ENCODE results near the gene KIF18B. TPM values are rescaled to one million over a fixed set of nuclear protein-coding genes. Genes with fewer than 3 reads are reported as not detected.

The KIF18B gene
- total RNA-seq, 1 experiment from 2014 or later = 54.3 TPM

GRCh38 chr17:44940768-44941167 is 6.8 kb downstream of the KIF18B start:
- Histone ChIP-seq H3K36me3 (ENCODE audit: insufficient read depth, low read length, poor library complexity, severe bottlenecking) (peaks cover 21% of the 10 kb centered on the region), H3K9me3 (ENCODE audit: low read depth, low read length, poor library complexity, severe bottlenecking) (no peaks in the 10 kb centered on the region), H3K27ac (ENCODE audit: low read depth, low read length, poor library complexity, severe bottlenecking) (no peak overlapping the region), H3K4me1 (ENCODE audit: insufficient read depth, low read length, poor library complexity, severe bottlenecking) (no peaks in the 10 kb centered on the region), H3K4me3 (ENCODE audit: low read depth, low read length, poor library complexity, severe bottlenecking) (no peak overlapping the region), H3K27me3 (replicated peaks; ENCODE audit: insufficient read depth, low read depth, low read length, poor library complexity) (no peaks in the 10 kb centered on the region)
- TF ChIP-seq EZH2 (IDR thresholded peaks at IDR 0.05; ENCODE audit: borderline replicate concordance, low read depth, low read length, poor library complexity, severe bottlenecking) (no peak), CTCF (conservative IDR thresholded peaks at IDR 0.05; ENCODE audit: low read depth, low read length) (no peak)
- intact Hi-C loops (cut with micrococcal nuclease; ENCODE audit: unreplicated experiment) = no loop called here
- POLR2A ChIA-PET (ENCODE audit: low non-redundant PET) = interaction anchor here (0.6 kb wide), 1 partner anchor 11 kb away, joined by 3 read pairs; no protein-coding TSS in a partner anchor
- no TSS peak for BruUV-seq (replicated peaks)
- no peak for DNase-seq (ENCODE audit: low spot score)
- CTCF ChIA-PET = no interaction called here

GRCh38 chr17:44940317-44940716 is 7.3 kb downstream of the KIF18B start:
- no peak overlapping the region for H3K4me3 ChIP-seq (ENCODE audit: low read depth, low read length, poor library complexity, severe bottlenecking)
- no peaks in the 10 kb centered on the region for H3K27me3 ChIP-seq (replicated peaks; ENCODE audit: insufficient read depth, low read depth, low read length, poor library complexity)
- no peak for DNase-seq (ENCODE audit: low spot score)
- CTCF ChIA-PET = no interaction called here
- no peaks in the 10 kb centered on the region for H3K9me3 ChIP-seq (ENCODE audit: low read depth, low read length, poor library complexity, severe bottlenecking)
- H3K27ac ChIP-seq (ENCODE audit: low read depth, low read length, poor library complexity, severe bottlenecking) = no peak overlapping the region
- H3K36me3 ChIP-seq (ENCODE audit: insufficient read depth, low read length, poor library complexity, severe bottlenecking) = peaks cover 21% of the 10 kb centered on the region
- no TSS peak for BruUV-seq (replicated peaks)
- POLR2A ChIA-PET (ENCODE audit: low non-redundant PET) = interaction anchor here (0.6 kb wide), 1 partner anchor 11 kb away, joined by 3 read pairs; no protein-coding TSS in a partner anchor
- no peaks in the 10 kb centered on the region for H3K4me1 ChIP-seq (ENCODE audit: insufficient read depth, low read length, poor library complexity, severe bottlenecking)
- TF ChIP-seq EZH2 (IDR thresholded peaks at IDR 0.05; ENCODE audit: borderline replicate concordance, low read depth, low read length, poor library complexity, severe bottlenecking) = no peak
- TF ChIP-seq CTCF (conservative IDR thresholded peaks at IDR 0.05; ENCODE audit: low read depth, low read length) = no peak
- intact Hi-C loops (cut with micrococcal nuclease; ENCODE audit: unreplicated experiment) = no loop called here

- intact Hi-C loops (cut with micrococcal nuclease; ENCODE audit: unreplicated experiment) = no loop called here
- POLR2A ChIA-PET (ENCODE audit: low non-redundant PET) = interaction anchor here (0.6 kb wide), 1 partner anchor 48 kb away, joined by 8 read pairs; no protein-coding TSS in a partner anchor
- H3K4me1 ChIP-seq (ENCODE audit: insufficient read depth, low read length, poor library complexity, severe bottlenecking) = no peaks in the 10 kb centered on the region
- H3K27ac ChIP-seq (ENCODE audit: low read depth, low read length, poor library complexity, severe bottlenecking) = no peak overlapping the region
- no TSS peak for BruUV-seq (replicated peaks)
- no peak for DNase-seq (ENCODE audit: low spot score)
- H3K27me3 ChIP-seq (replicated peaks; ENCODE audit: insufficient read depth, low read depth, low read length, poor library complexity) = no peaks in the 10 kb centered on the region
- no peaks in the 10 kb centered on the region for H3K9me3 ChIP-seq (ENCODE audit: low read depth, low read length, poor library complexity, severe bottlenecking)
- no peak overlapping the region for H3K4me3 ChIP-seq (ENCODE audit: low read depth, low read length, poor library complexity, severe bottlenecking)
- peaks cover 47% of the 10 kb centered on the region for H3K36me3 ChIP-seq (ENCODE audit: insufficient read depth, low read length, poor library complexity, severe bottlenecking)
- TF ChIP-seq CTCF (conservative IDR thresholded peaks at IDR 0.05; ENCODE audit: low read depth, low read length) (no peak), EZH2 (IDR thresholded peaks at IDR 0.05; ENCODE audit: borderline replicate concordance, low read depth, low read length, poor library complexity, severe bottlenecking) (no peak)
- CTCF ChIA-PET = no interaction called here
Measured at GRCh38 chr17:44935116-44935515, 12.5 kb downstream of the KIF18B start.

All from A673 (cell line).